HG02759 (cell line): ENCODE data around the gene LCA5.
"Not testable (repeated sequence)": the region's sequence is repeated elsewhere in the genome, so short reads cannot be mapped to it uniquely, and the experiment has no call there.

Experiments used
- ATAC-seq: cut with Tn5 transposase; IDR thresholded peaks from one replicate; pipeline ENCODE4 v1.9.1; 2021; ENCODE audit warnings: mild to moderate bottlenecking, moderate library complexity; ENCODE audit not compliant: unreplicated experiment

Gene LCA5

DNA sequence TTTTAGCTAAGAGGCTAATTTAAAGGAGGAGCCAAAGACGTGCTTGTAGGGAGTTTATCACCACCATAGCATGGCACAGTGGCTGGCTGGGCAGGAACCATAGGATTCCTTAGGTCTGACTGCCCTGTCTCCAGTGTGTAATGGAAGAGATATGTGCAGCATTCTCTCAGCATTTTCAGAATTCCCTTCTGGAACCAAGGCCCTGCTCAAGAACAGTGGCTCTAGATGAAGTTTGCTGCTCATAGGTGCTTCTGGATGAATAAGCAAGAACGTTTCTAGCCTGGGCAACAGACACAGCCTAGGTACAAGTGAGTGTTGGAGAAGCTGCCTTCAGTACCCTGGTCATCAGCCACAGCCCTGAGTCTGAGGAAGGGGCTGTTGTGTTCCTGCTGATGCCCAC, 69.1 kb downstream of the LCA5 start:
- no peak for ATAC-seq

DNA sequence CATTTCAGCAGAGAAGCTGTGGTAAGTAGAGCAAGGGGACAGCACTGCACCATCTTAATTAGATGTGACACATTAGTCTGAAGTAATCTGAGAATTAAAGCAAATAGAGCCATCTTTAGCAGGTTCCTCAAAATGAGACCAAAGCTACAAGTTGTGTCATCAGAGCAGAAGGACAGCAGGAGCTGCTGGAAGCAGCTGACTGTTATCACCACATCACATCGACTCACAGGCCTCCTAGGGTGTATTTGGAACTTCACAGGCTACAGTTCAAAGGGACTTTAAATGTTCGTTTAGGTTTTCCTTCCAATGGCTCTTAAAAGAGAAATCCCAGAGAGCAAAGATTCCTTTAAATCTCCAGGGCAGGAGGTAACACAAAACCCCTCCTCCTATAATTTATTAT, 69.5 kb downstream of the LCA5 start:
- no peak for ATAC-seq

DNA sequence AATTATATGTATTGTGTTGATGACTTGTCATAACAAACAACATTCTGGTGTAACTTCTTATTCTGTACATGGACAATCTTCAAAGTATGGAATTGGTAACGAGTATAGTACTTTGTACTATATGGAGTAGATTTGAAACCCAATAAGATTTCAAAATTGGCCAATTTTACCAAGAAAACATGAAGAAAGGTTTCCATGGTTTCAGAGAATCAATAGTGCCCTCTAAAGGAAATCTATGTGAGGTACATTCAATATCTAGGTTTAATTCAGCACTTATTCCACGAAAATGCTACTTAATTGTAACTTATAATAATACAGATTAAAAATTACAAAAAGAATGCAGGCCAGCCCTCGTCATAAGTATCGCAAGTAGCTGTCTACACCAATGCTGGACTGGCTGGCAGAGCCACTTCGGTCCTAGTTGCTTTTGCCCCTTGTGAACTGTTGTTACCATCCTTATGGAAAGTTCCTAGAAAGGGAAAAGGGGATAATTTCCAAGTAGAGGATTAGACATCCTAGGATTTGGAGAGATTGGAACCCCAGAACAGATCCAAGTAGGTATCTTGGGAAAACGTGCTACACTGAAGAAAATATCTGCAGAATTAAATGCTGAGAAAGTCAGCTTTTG, 70.9 kb downstream of the LCA5 start:
- no peak for ATAC-seq

DNA sequence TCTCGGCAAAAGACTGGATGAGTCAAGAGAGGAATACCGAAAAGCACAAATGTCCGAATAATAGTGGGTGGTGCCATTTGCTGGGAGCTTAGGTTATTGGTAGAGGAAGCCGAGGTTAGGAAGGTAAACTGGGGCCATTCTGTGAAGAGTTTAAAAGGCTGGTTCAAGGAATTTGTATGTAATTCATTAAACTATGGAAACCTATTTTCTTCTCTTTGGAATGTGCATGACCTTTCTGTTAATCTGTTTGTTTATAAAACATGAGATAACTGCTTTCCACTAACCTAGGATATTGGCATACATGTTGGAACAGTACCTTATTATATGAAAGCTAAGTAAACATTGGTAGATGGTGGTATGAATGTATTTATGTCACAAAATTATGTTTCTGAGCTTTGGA, 71.8 kb downstream of the LCA5 start:
- no peak for ATAC-seq

DNA sequence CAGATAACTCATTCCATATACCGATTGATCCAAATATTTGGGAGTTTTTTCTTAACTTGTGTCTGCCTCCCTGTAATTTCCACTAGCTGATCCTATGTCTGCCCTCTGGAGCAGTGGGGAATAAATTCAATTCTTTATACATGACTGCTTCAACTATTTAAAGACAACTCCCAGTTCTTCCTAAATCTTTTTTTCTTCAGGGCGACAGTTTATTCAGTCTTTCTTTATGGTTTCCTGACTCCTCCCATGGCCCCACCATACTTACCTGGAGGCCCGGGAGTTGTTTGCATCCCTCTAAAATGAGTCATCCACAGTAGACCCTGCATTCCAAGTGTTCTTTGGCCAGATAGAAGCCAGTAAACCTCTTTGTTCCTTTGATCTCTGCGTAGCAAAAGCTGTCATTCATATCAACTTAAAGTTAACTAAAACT, 73.6 kb downstream of the LCA5 start:
- no peak for ATAC-seq

DNA sequence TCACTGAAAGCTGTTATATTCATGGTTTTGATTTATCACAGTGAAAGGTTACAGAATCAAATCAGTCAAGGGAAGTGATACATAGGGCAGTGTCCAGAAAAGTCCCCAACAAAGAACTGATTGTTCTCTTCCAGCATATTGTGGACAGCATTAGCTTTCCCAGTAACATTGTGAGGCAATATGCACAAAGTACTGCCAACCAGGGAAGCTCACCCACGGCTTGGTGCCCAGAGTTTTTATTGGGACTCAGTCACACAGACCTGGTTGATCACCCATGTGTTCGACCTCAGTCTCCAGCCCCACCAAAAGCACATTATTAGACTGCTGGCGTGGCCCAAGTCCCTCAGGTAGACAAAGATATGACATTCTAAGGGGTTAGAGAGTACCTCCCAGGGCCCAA, 76.0 kb downstream of the LCA5 start:
- peak; percentile 76 for ATAC-seq

DNA sequence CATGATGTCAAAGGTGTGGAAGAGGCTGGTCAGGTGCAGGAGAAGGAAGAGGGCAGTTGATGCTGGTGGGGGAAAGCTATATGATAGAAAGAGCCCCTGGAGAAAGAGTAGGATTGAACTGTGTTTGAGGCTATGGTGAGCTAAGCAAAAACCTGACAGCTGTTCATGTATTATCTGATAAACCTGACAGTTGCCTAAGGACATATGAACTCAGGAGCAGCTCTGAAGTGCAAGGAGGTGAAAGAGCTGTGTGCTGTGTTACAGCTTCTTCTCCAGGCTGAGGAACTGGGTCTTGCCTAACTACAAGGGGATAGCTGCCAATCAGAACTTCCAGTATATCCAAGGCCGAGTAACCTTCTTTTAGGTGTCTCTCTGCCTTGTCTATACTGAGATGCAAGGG, 81.8 kb downstream of the LCA5 start:
- ATAC-seq, result no peak

DNA sequence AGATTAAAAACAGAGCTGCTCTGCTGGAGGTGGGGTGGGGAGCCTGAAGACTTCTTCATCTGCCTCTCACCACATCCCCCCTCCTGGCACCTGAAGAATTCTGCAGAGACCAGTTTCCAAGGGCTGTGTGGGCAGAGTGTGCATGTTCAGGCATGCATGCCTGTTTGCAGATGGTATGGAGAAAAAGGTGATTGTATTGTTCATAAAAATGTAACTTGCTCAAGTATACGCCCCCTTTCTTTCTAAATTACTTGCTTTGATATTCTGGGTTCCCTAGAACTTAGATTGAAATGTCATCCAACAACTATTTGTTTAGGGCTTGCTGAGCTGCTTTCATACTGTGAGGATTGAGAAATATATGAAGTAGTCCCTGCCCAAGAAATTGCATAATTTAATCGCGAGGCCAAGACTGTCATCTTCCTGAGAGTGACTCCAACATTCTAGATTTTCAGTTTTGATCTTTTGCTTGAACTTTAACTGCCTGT, 83.6 kb downstream of the LCA5 start:
- ATAC-seq, result no peak

DNA sequence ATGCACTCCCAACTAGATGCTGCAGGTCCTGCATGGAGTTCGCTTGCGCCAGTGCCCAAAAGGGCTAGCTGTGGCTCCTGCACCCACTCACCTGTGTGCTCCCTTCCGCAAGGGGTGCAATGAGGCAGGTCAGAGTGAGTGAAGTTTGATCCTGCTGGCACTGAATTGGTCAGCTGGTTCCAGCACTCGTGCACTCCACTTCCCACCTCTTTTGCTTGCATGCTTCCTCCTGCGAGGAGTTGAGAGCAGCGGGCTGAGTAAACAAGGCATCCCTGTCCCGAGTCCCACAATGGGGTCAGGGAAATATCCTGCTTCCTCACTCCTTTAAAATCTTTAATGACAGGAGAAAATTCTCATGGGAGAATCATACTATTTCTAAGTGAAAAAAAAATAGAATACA, 86.2 kb downstream of the LCA5 start:
- ATAC-seq, result no peak

DNA sequence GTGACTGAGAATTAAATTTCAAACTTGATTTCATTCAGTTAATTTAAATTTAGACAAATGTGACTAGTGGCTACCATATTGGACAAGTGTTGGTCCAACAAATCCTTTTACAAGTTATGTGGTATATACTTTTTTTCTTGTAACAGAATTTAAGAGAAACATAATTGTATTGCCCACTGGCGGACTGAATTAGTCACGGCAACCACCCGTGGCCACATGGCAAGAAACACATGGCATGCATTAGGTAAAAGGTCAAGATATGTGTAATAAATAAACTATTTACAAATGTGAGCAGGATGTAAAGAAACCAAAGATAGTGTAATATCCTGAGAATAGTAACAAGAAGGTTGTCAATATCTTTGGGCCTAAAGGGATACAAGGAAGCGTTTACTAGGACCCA, 91.2 kb downstream of the LCA5 start:
- no peak for ATAC-seq

DNA sequence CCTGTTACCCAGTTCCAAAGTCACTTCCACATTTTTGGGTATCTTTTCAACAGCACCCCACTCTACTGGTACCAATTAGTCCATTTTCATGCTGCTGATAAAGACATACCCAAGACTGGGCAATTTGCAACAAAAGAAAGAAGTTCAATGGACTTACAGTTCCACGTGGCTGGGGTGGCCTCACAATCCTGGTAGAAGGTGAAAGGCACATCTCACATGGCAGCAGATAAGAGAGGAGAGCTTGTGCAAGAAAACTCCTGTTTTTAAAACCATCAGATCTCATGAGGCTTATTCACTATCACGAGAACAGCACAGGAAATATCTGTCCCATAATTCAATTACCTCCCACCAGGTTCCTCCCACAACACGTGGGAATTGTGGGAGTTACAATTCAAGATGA, 93.4 kb downstream of the LCA5 start:
- ATAC-seq, result not testable (repeated sequence)

DNA sequence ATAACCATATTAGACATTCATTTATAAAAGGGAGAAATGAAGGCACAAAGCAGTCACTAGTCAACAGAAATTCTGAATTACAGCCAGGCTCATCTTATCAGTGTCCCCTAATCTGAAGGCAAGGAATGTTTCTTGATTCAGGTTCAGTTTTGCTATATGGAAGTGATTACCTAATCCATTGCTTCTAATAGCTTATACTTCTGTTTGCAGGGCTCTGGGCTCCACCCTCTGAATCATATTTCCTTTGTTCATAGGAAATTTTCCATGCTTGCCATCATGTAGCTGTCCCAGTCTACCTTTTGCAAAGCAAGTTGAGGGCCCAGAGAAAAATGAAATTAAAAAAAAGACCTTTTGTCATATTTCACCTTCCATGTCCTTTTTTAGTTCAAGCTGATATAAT, 96.0 kb downstream of the LCA5 start:
- ATAC-seq, result no peak

DNA sequence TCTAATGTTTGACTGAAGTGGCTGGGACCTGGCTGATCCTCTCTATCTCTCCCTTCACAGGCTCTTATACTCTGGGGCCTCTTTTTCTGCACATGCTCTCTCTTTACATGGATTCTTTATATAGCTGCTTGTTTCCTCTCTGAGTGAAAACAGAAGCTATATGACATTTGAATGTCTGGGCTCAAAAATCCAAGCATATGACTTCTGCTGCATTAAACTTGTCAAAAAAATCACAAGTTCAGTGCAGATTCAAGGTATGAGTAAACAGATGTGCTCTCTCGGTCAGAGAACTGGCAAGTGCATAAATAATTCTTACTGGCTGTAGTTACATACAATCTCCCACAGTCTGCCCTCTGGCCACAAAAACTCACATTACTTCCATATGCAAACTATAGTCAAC, 96.6 kb downstream of the LCA5 start:
- peak; percentile 73 for ATAC-seq

DNA sequence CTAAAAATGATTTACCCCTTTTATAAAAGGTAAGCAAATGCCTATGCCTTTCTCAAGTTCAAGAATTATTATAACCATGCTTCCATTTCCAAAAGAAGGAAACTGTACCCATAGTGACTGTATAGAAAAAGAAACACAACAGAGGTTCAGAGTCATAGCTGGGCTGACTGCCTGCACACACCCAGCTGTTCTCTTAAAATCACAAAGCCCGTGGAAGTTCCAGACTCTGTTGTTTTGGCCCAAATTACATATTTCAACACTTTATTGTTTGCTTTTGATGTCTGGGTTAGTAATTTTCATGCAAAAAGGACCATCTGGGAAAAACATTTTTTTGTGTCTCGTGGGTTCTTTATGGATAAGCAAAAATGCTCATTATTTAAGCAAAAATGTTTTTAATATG, 99.2 kb downstream of the LCA5 start:
- no peak for ATAC-seq

DNA sequence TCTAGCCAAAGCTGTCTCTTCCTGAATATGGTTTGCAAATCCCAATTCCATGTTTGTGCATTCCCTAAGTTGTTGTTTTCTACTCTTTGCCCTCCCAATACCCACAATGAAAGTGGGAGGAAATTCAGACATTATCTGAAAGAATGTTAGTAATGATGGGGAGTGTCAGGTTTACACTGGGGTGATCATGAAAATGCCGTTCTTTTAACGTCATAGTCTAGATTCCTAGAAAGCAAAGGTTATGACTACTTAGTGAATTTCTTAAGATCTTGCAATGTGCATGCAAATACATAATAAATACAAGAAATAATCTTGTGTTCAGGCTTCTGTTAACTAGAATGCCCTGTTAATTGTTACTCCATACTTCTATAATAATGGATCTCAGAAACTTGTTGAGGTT, 101.0 kb downstream of the LCA5 start:
- ATAC-seq, result no peak

DNA sequence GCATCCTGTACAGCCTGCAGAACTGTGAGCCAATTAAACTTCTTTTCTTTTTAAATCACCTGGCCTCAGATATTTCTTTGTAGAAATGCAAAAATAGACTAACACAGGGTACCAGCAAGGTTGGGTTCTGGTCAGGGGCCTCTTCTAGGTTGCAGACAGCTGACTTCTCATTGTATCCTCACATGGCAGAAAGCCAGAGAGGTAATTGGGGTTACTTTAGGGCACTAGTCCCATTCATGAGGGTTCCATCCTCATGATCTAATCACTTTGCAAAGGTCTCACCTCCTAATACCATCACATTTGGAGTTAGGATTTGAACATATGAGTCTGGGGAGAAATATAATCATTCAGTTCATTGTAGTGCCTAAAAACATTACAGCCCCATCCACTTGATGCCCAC, 101.5 kb downstream of the LCA5 start:
- no peak for ATAC-seq
